Type B pancreatic cell (in vitro differentiated cells): ENCODE measurements around the gene FAM43B. TPM values are rescaled to one million over a fixed set of nuclear protein-coding genes. Genes with fewer than 3 reads are reported as not detected.

Experiments used
- DNase-seq: peaks from one replicate; pipeline ENCODE4 v3.0.0; 2021; ENCODE audit warnings: mixed read lengths; ENCODE audit not compliant: unreplicated experiment; ENCODE audit errors: extremely low spot score
- H3K27ac Mint-ChIP-seq: 2 replicates; pipeline ENCODE4 v1.8.0; 2021; ENCODE audit warnings: mild to moderate bottlenecking, mixed read lengths
- H3K27me3 Mint-ChIP-seq: 2 replicates; pipeline ENCODE4 v1.8.0; 2021; ENCODE audit warnings: mixed read lengths
- H3K36me3 Mint-ChIP-seq: 2 replicates; pipeline ENCODE4 v1.8.0; 2021; ENCODE audit warnings: mixed read lengths
- H3K4me1 Mint-ChIP-seq: one replicate; pipeline ENCODE4 v1.8.0; 2021; ENCODE audit warnings: mixed read lengths; ENCODE audit not compliant: unreplicated experiment
- H3K4me3 Mint-ChIP-seq: 2 replicates; pipeline ENCODE4 v1.8.0; 2021; ENCODE audit warnings: mild to moderate bottlenecking, mixed read lengths
- H3K9me3 Mint-ChIP-seq: 2 replicates; pipeline ENCODE4 v1.8.0; 2021; ENCODE audit warnings: mixed read lengths
- CTCF ChIP-seq: fragments of 200-600 bp; sonication (generic); conservative IDR thresholded peaks from 2 replicates; pipeline ENCODE4 v1.5.0; 2021; ENCODE audit warnings: antibody characterized with exemption, mild to moderate bottlenecking
- total RNA-seq: library from RNA; stranded (reverse); gene quantifications from 2 replicates; pipeline ENCODE4 v1.2.1, GENCODE V29; 2021; ENCODE audit warnings: low replicate concordance

FAM43B gene
- total RNA-seq, 1 donor from 2014 or later: 1.3 TPM

GRCh38 chr1:20569523-20570098, 17.2 kb downstream of the FAM43B start:
- Mint-ChIP-seq H3K4me3 (no peak overlapping the region), H3K36me3 (no peaks in the 10 kb centered on the region), H3K27me3 (peaks cover 58% of the 10 kb centered on the region), H3K4me1 (no peaks in the 10 kb centered on the region), H3K9me3 (no peaks in the 10 kb centered on the region), H3K27ac (no peak overlapping the region)
- no peak for DNase-seq
- TF ChIP-seq CTCF: no peak

- Mint-ChIP-seq H3K9me3 (no peaks in the 10 kb centered on the region), H3K36me3 (no peaks in the 10 kb centered on the region), H3K27ac (no peak overlapping the region), H3K27me3 (peaks cover 56% of the 10 kb centered on the region), H3K4me1 (no peaks in the 10 kb centered on the region), H3K4me3 (no peak overlapping the region)
- DNase-seq: no peak
- TF ChIP-seq CTCF: no peak
Observed at GRCh38 chr1:20571427-20571826, 19.1 kb downstream of the FAM43B start.

GRCh38 chr1:20573987-20574386, 21.6 kb downstream of the FAM43B start:
- Mint-ChIP-seq H3K4me3 (no peak overlapping the region), H3K36me3 (no peaks in the 10 kb centered on the region), H3K9me3 (no peaks in the 10 kb centered on the region), H3K27me3 (peaks cover 54% of the 10 kb centered on the region), H3K4me1 (no peaks in the 10 kb centered on the region), H3K27ac (no peak overlapping the region)
- DNase-seq: no peak
- no peak for TF ChIP-seq CTCF

- H3K27me3 Mint-ChIP-seq: peaks cover 44% of the 10 kb centered on the region
- peak; percentile 78 for TF ChIP-seq CTCF
- H3K4me3 Mint-ChIP-seq: no peak overlapping the region
- no peak overlapping the region for H3K27ac Mint-ChIP-seq
- H3K4me1 Mint-ChIP-seq: no peaks in the 10 kb centered on the region
- peak; percentile 81 for DNase-seq
- no peaks in the 10 kb centered on the region for H3K9me3 Mint-ChIP-seq
- H3K36me3 Mint-ChIP-seq: no peaks in the 10 kb centered on the region
Observed at GRCh38 chr1:20574686-20575540, 22.5 kb downstream of the FAM43B start.

- Mint-ChIP-seq H3K27me3 (peaks cover 39% of the 10 kb centered on the region), H3K9me3 (no peaks in the 10 kb centered on the region), H3K36me3 (no peaks in the 10 kb centered on the region), H3K4me1 (no peaks in the 10 kb centered on the region), H3K27ac (no peak overlapping the region), H3K4me3 (no peak overlapping the region)
- no peak for TF ChIP-seq CTCF
- no peak for DNase-seq
Observed at GRCh38 chr1:20575541-20576336, 23.4 kb downstream of the FAM43B start.
